ENCODE measurements around the gene CIITA.

DNA sequence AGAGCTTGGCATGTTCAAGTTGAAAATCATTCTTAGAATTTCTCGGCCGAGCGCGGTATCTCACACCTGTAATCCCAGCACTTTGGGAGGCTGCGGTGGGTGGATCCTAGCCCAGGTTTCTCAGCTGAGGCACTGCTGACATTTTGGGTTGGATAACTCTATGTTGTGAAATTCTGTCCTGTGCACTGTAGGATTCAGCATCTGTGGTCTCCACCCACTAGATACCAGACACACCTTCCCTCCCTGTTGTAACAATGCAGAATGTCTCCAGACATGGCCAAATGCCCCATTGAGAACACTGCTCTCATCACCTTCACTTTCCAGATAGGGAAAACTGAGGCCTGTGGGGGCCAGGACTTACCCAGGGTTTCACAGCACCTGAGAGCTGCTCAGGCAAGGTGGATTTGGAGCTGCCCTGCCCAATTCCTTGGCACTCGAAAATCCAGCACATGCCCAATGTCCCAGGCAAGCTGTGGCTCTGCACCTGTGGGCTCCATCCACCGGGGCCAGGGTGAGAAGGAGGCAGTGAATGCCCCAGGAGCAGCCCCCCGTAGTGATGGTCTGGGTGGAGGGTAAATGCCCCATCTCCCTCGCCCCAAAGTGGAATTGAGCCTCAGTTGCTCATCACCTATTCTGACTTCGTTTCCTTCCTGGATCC lies 38.3 kb upstream of the CIITA start:
- no peak for TF ChIP-seq POLR2A (IDR thresholded peaks at IDR 0.05)
- TF ChIP-seq, protein P1, sequence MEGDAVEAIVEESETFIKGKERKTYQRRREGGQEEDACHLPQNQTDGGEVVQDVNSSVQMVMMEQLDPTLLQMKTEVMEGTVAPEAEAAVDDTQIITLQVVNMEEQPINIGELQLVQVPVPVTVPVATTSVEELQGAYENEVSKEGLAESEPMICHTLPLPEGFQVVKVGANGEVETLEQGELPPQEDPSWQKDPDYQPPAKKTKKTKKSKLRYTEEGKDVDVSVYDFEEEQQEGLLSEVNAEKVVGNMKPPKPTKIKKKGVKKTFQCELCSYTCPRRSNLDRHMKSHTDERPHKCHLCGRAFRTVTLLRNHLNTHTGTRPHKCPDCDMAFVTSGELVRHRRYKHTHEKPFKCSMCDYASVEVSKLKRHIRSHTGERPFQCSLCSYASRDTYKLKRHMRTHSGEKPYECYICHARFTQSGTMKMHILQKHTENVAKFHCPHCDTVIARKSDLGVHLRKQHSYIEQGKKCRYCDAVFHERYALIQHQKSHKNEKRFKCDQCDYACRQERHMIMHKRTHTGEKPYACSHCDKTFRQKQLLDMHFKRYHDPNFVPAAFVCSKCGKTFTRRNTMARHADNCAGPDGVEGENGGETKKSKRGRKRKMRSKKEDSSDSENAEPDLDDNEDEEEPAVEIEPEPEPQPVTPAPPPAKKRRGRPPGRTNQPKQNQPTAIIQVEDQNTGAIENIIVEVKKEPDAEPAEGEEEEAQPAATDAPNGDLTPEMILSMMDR (IDR thresholded peaks at IDR 0.05), result no peak

Data from heart left ventricle (tissue), 13 donors.